Mucosa of stomach (tissue), 1 donor: Measurements from ENCODE around the gene MYBPC2.

Experiments used
- H3K27me3 ChIP-seq: one replicate; pipeline ENCODE4 v1.7.0; 2013; ENCODE audit warnings: mild to moderate bottlenecking, low read length; ENCODE audit not compliant: control insufficient read depth, insufficient read depth
- H3K36me3 ChIP-seq: one replicate; pipeline ENCODE4 v1.7.0; 2013; ENCODE audit warnings: low read length; ENCODE audit not compliant: control insufficient read depth, insufficient read depth
- H3K4me1 ChIP-seq: one replicate; pipeline ENCODE4 v1.7.0; 2013; ENCODE audit warnings: mild to moderate bottlenecking, low read length; ENCODE audit not compliant: control insufficient read depth, insufficient read depth
- H3K4me3 ChIP-seq: one replicate; pipeline ENCODE4 v1.7.0; 2013; ENCODE audit warnings: low read length
- H3K9ac ChIP-seq: one replicate; pipeline ENCODE4 v1.7.0; 2013; ENCODE audit warnings: mild to moderate bottlenecking, low read length, moderate library complexity
- H3K9me3 ChIP-seq: one replicate; pipeline ENCODE4 v1.7.0; 2013; ENCODE audit warnings: mild to moderate bottlenecking, low read length, moderate library complexity; ENCODE audit not compliant: control insufficient read depth
- donor health status: Pancreatic carcinoma.

The MYBPC2 gene

GRCh38 chr19:50495020-50495531 lies 62.4 kb downstream of the MYBPC2 start:
- H3K36me3 ChIP-seq = no peaks in the 10 kb centered on the region
- no peak overlapping the region for H3K4me3 ChIP-seq
- H3K27me3 ChIP-seq = peaks cover 15% of the 10 kb centered on the region
- peaks cover 3% of the 10 kb centered on the region for H3K4me1 ChIP-seq
- H3K9ac ChIP-seq = no peak overlapping the region
- H3K9me3 ChIP-seq = no peaks in the 10 kb centered on the region

- H3K4me3 ChIP-seq = no peak overlapping the region
- peak overlapping the region; percentile 7 for H3K9ac ChIP-seq
- peaks cover 15% of the 10 kb centered on the region for H3K27me3 ChIP-seq
- peaks cover 3% of the 10 kb centered on the region for H3K4me1 ChIP-seq
- H3K36me3 ChIP-seq = no peaks in the 10 kb centered on the region
- H3K9me3 ChIP-seq = no peaks in the 10 kb centered on the region
Measured at GRCh38 chr19:50496189-50497021, 63.7 kb downstream of the MYBPC2 start.

- no peak overlapping the region for H3K4me3 ChIP-seq
- H3K27me3 ChIP-seq = peaks cover 13% of the 10 kb centered on the region
- H3K36me3 ChIP-seq = no peaks in the 10 kb centered on the region
- H3K9me3 ChIP-seq = no peaks in the 10 kb centered on the region
- H3K9ac ChIP-seq = peak overlapping the region; percentile 7
- H3K4me1 ChIP-seq = peaks cover 3% of the 10 kb centered on the region
Measured at GRCh38 chr19:50497022-50497405, 64.3 kb downstream of the MYBPC2 start.

- peaks cover 9% of the 10 kb centered on the region for H3K27me3 ChIP-seq
- H3K9ac ChIP-seq = no peak overlapping the region
- no peak overlapping the region for H3K4me3 ChIP-seq
- no peaks in the 10 kb centered on the region for H3K36me3 ChIP-seq
- H3K9me3 ChIP-seq = no peaks in the 10 kb centered on the region
- peaks cover 3% of the 10 kb centered on the region for H3K4me1 ChIP-seq
Measured at GRCh38 chr19:50498219-50499056, 65.7 kb downstream of the MYBPC2 start.

- H3K9ac ChIP-seq = no peak overlapping the region
- H3K4me1 ChIP-seq = peaks cover 3% of the 10 kb centered on the region
- no peaks in the 10 kb centered on the region for H3K9me3 ChIP-seq
- H3K36me3 ChIP-seq = no peaks in the 10 kb centered on the region
- H3K27me3 ChIP-seq = peaks cover 9% of the 10 kb centered on the region
- H3K4me3 ChIP-seq = no peak overlapping the region
Measured at GRCh38 chr19:50500060-50500752, 67.5 kb downstream of the MYBPC2 start.

- H3K4me3 ChIP-seq = no peak overlapping the region
- H3K36me3 ChIP-seq = no peaks in the 10 kb centered on the region
- H3K27me3 ChIP-seq = peaks cover 9% of the 10 kb centered on the region
- no peaks in the 10 kb centered on the region for H3K9me3 ChIP-seq
- no peak overlapping the region for H3K9ac ChIP-seq
- peaks cover 3% of the 10 kb centered on the region for H3K4me1 ChIP-seq
Measured at GRCh38 chr19:50500753-50501151, 68.1 kb downstream of the MYBPC2 start.

GRCh38 chr19:50501186-50501567 lies 68.5 kb downstream of the MYBPC2 start:
- Histone ChIP-seq H3K4me3 (no peak overlapping the region), H3K9ac (no peak overlapping the region), H3K36me3 (no peaks in the 10 kb centered on the region), H3K27me3 (peaks cover 9% of the 10 kb centered on the region), H3K4me1 (peaks cover 1% of the 10 kb centered on the region), H3K9me3 (no peaks in the 10 kb centered on the region)

GRCh38 chr19:50501568-50502475 lies 69.1 kb downstream of the MYBPC2 start:
- Histone ChIP-seq H3K27me3 (peaks cover 5% of the 10 kb centered on the region), H3K9me3 (no peaks in the 10 kb centered on the region), H3K9ac (no peak overlapping the region), H3K4me3 (no peak overlapping the region), H3K36me3 (no peaks in the 10 kb centered on the region), H3K4me1 (no peaks in the 10 kb centered on the region)

GRCh38 chr19:50505856-50506611 lies 73.3 kb downstream of the MYBPC2 start:
- H3K4me1 ChIP-seq = peaks cover 8% of the 10 kb centered on the region

GRCh38 chr19:50506700-50507099 lies 74.0 kb downstream of the MYBPC2 start:
- Histone ChIP-seq H3K4me1 (peaks cover 8% of the 10 kb centered on the region), H3K9ac (no peak overlapping the region), H3K9me3 (no peaks in the 10 kb centered on the region), H3K4me3 (no peak overlapping the region), H3K36me3 (no peaks in the 10 kb centered on the region), H3K27me3 (no peaks in the 10 kb centered on the region)

More at GRCh38 chr19:50505856-50506611, 73.3 kb downstream of the MYBPC2 start:
- H3K36me3 ChIP-seq = no peaks in the 10 kb centered on the region
- no peak overlapping the region for H3K9ac ChIP-seq
- no peak overlapping the region for H3K4me3 ChIP-seq
- H3K27me3 ChIP-seq = no peaks in the 10 kb centered on the region
- no peaks in the 10 kb centered on the region for H3K9me3 ChIP-seq
